Endothelial cell of umbilical vein (primary cell): Measurements from ENCODE around the gene EPB41L2. TPM values are rescaled to one million over a fixed set of nuclear protein-coding genes. Genes with fewer than 3 reads are reported as not detected.
"Not testable (repeated sequence)": the region's sequence is repeated elsewhere in the genome, so short reads cannot be mapped to it uniquely, and the experiment has no call there.

Source experiments
- BruUV-seq: library from RNA; stranded (reverse); fragments of 400-500 nt; replicated peaks from 2 replicates; lab custom pipeline; 2021; lab: Mats Ljungman, UMichigan
- CTCF ChIA-PET: fragments of 300-600, 350-600 bp; sonication (Branson Sonifier 250); formaldehyde crosslinking; loops from one replicate; lab custom pipeline; 2021; ENCODE audit warnings: antibody characterized with exemption, inconsistent platforms; lab: Charles Lee
- POLR2A ChIA-PET: fragments of 300-600, 350-600 bp; sonication (Branson Sonifier 250); formaldehyde crosslinking; loops from one replicate; lab custom pipeline; 2021; ENCODE audit warnings: antibody characterized with exemption, inconsistent platforms; lab: Charles Lee
- DNase-seq: peaks from one replicate; pipeline ENCODE4 v3.0.0-alpha.2; 2011; ENCODE audit warnings: low read depth, low spot score
- FAIRE-seq: peaks from 2 replicates; lab custom pipeline; 2011; peaks lifted over from hg19 to GRCh38; lab: Jason Lieb, UNC
- H2AFZ ChIP-seq: 2 replicates; pipeline ENCODE4 v1.6.0; 2012; ENCODE audit warnings: low read depth, low read length, control low read depth, inconsistent platforms
- H3K27ac ChIP-seq: 2 replicates; pipeline ENCODE4 v1.5.1; 2011; ENCODE audit warnings: low read depth, mild to moderate bottlenecking, control low read depth, low read length, moderate library complexity; ENCODE audit not compliant: insufficient read depth
- H3K27me3 ChIP-seq, 2 experiments: 2 replicates each; pipeline versions ENCODE4 v1.6.0 to v1.6.1; 2011; ENCODE audit warnings: low read length in 2 of 2, mixed read lengths in 1 of 2; ENCODE audit not compliant: control insufficient read depth in 2 of 2, insufficient read depth in 2 of 2
- H3K36me3 ChIP-seq, 2 experiments: 2 replicates in 1 of 2; 3 replicates in 1 of 2; pipeline ENCODE4 v1.5.1; 2011; ENCODE audit warnings: low read length in 2 of 2, mild to moderate bottlenecking in 1 of 2, moderate library complexity in 1 of 2; ENCODE audit not compliant: control insufficient read depth in 2 of 2, insufficient read depth in 2 of 2; ENCODE audit errors: extremely low read depth in 1 of 2
- H3K4me1 ChIP-seq: 3 replicates; pipeline ENCODE4 v1.5.1; 2011; ENCODE audit warnings: mild to moderate bottlenecking, low read length; ENCODE audit not compliant: control insufficient read depth, insufficient read depth; ENCODE audit errors: extremely low read depth
- H3K4me2 ChIP-seq: 2 replicates; pipeline ENCODE4 v1.6.1; 2011; ENCODE audit warnings: low read length, control low read depth, mixed read lengths; ENCODE audit not compliant: insufficient read depth
- H3K4me3 ChIP-seq, 3 experiments: fragments of 200-600 bp in 1 of 3; sonication (generic), shearing (Covaris generic) in 1 of 3; replicated peaks in 1 of 3; 2 replicates each; pipeline ENCODE4 v1.5.1; 2011 to 2016; ENCODE audit warnings: control low read depth in 3 of 3, low read length in 3 of 3, mild to moderate bottlenecking in 2 of 3, inconsistent platforms in 1 of 3, low read depth in 1 of 3, moderate library complexity in 1 of 3; ENCODE audit not compliant: insufficient read depth in 1 of 3
- H3K79me2 ChIP-seq: 2 replicates; pipeline ENCODE4 v1.6.0; 2012; ENCODE audit warnings: low read length, inconsistent platforms; ENCODE audit not compliant: control insufficient read depth, insufficient read depth
- H3K9ac ChIP-seq: replicated peaks from 2 replicates; pipeline ENCODE3; 2011; ENCODE audit warnings: low read length, control low read depth; ENCODE audit not compliant: insufficient read depth; ENCODE audit errors: extremely low read depth
- H3K9me1 ChIP-seq: replicated peaks from 3 replicates; pipeline ENCODE4 v1.6.0; 2011; ENCODE audit warnings: mild to moderate bottlenecking, low read length; ENCODE audit not compliant: control insufficient read depth, insufficient read depth; ENCODE audit errors: extremely low read depth
- H3K9me3 ChIP-seq: replicated peaks from 2 replicates; pipeline ENCODE4 v1.5.1; 2012; ENCODE audit warnings: low read length, inconsistent platforms; ENCODE audit not compliant: control insufficient read depth, insufficient read depth
- H4K20me1 ChIP-seq: replicated peaks from 2 replicates; pipeline ENCODE3; 2011; ENCODE audit warnings: mild to moderate bottlenecking, low read length; ENCODE audit not compliant: control insufficient read depth, insufficient read depth; ENCODE audit errors: extremely low read depth
- EZH2 ChIP-seq: IDR thresholded peaks from 2 replicates; pipeline ENCODE4 v1.6.1; 2012; ENCODE audit warnings: borderline replicate concordance, low read depth, mild to moderate bottlenecking, moderate library complexity, low read length, inconsistent platforms; ENCODE audit not compliant: severe bottlenecking
- FOS ChIP-seq: IDR thresholded peaks from 2 replicates; pipeline ENCODE4 v1.6.1; 2011; ENCODE audit warnings: mild to moderate bottlenecking, low read length, moderate library complexity, borderline replicate concordance; ENCODE audit not compliant: insufficient read depth
- GATA2 ChIP-seq: IDR thresholded peaks from 2 replicates; pipeline ENCODE4 v1.7.0; 2011; ENCODE audit warnings: low read depth, mild to moderate bottlenecking, moderate library complexity, mixed read lengths, low read length; ENCODE audit not compliant: insufficient read length, insufficient read depth
- JUN ChIP-seq: IDR thresholded peaks from 2 replicates; pipeline ENCODE4 v1.6.1; 2011; ENCODE audit warnings: borderline replicate concordance, low read depth; ENCODE audit not compliant: insufficient read length, insufficient read depth
- MYC ChIP-seq: IDR thresholded peaks from one replicate; pipeline ENCODE4 v1.6.1; 2011; ENCODE audit warnings: mild to moderate bottlenecking, low read depth, low read length
- POLR2A ChIP-seq: IDR thresholded peaks from 2 replicates; pipeline ENCODE4 v1.6.1; 2012; ENCODE audit warnings: low read depth, mild to moderate bottlenecking, control low read depth, low read length
- POLR2AphosphoS5 ChIP-seq: IDR thresholded peaks from 2 replicates; pipeline ENCODE4 v1.6.1; 2012; ENCODE audit warnings: low read depth, mild to moderate bottlenecking, control low read depth, low read length, moderate library complexity; ENCODE audit not compliant: insufficient read depth
- dilution Hi-C: fragments of 300-500 bp; cut with MboI; formaldehyde crosslinking; loops from one replicate; pipeline ENCODE4 v1.15.0; 2019; ENCODE audit warnings: low sequenced_read_pairs; ENCODE audit not compliant: extremely low pct_ligation_motif_present
- intact Hi-C: fragments of 100-400 bp; cut with micrococcal nuclease; formaldehyde crosslinking; loops from one replicate; pipeline ENCODE4 v1.10.0; 2022
- polyA plus RNA-seq, 4 experiments: library from polyadenylated mRNA; depleted of rRNA in 3 of 4; stranded (reverse) in 3 of 4; unstranded in 1 of 4; fragments of >200 nt; gene quantifications; 2 replicates each; pipeline versions ENCODE4 v1.2.1 to v1.2.3, GENCODE V29; 2011 to 2012; ENCODE audit warnings: missing spikeins in 1 of 4
- total RNA-seq: library from RNA; stranded (reverse); gene quantifications from 2 replicates; pipeline ENCODE4 v1.2.3, GENCODE V29; 2021
- TF ChIP-seq, protein P1 (sequence below): IDR thresholded peaks from 2 replicates; pipeline ENCODE4 v1.6.1; 2011; ENCODE audit not compliant: insufficient read depth, insufficient read length
- TF ChIP-seq, protein P2 (sequence below), 2 donors: IDR thresholded peaks; 1 replicate in 1 of 2; 2 replicates in 1 of 2; pipeline ENCODE4 v1.5.1; 2011; ENCODE audit warnings: low read length in 2 of 2, mild to moderate bottlenecking in 2 of 2, moderate library complexity in 2 of 2, control low read depth in 1 of 2, inconsistent platforms in 1 of 2, low read depth in 1 of 2; ENCODE audit not compliant: insufficient read depth in 1 of 2; ENCODE audit errors: extremely low read depth in 1 of 2

EPB41L2 gene
- total and polyA plus RNA-seq, 2 donors (not counting 3 experiments of a cell fraction or from before 2014, with no cell fraction given): 26.5 to 87.7 TPM

DNA sequence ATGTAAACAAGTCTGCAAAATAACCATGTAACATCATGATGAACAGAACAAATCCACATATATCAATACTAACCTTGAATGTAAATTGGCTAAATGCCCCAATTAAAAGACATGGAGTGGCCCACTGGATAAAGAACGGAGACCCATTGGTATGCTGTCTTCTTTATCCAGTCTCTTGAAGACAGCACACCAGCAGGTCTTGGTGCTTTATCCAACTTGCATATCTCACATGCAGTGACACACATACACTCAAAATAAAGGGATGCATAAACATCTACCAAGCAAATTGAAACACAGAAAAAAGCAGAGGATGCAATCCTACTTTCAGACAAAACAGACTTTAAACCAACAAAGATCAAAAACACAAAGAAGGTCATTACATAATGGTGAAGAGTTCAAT lies 30.3 kb upstream of the EPB41L2 start:
- dilution Hi-C loops: no loop called here
- no TSS peak for BruUV-seq
- FAIRE-seq: no peak

GRCh38 chr6:131091944-131092343 lies 28.9 kb upstream of the EPB41L2 start:
- BruUV-seq, H3K36me3 ChIP-seq, H2AFZ ChIP-seq, FAIRE-seq, dilution Hi-C loops, DNase-seq, H3K27ac ChIP-seq, POLR2A ChIA-PET, H3K9me1 ChIP-seq, H3K9me3 ChIP-seq, intact Hi-C loops, H3K9ac ChIP-seq, H3K4me2 ChIP-seq, H3K4me3 ChIP-seq, H4K20me1 ChIP-seq, H3K79me2 ChIP-seq, H3K27me3 ChIP-seq, H3K4me1 ChIP-seq: not testable (repeated sequence)
- CTCF ChIA-PET: interaction anchor here (0.7 kb wide), 1 partner anchor 15 kb away, joined by 3 read pairs; no protein-coding TSS in a partner anchor

More for the DNA sequence above, 30.3 kb upstream of the EPB41L2 start:
- Histone ChIP-seq H3K9me3 (no peaks in the 10 kb centered on the region), H3K4me1 (no peaks in the 10 kb centered on the region), H4K20me1 (no peaks in the 10 kb centered on the region), H3K9ac (no peak overlapping the region), H2AFZ (no peak overlapping the region), H3K9me1 (no peaks in the 10 kb centered on the region), H3K79me2 (no peaks in the 10 kb centered on the region), H3K4me3 (no peak overlapping the region), H3K27ac (no peak overlapping the region), H3K36me3 (no peaks in the 10 kb centered on the region), H3K4me2 (no peak overlapping the region), H3K27me3 (no peaks in the 10 kb centered on the region)
- DNase-seq: no peak
- ChIA-PET POLR2A (no interaction called here), CTCF (no interaction called here)
- intact Hi-C loops: no loop called here
- TF ChIP-seq, protein P1, sequence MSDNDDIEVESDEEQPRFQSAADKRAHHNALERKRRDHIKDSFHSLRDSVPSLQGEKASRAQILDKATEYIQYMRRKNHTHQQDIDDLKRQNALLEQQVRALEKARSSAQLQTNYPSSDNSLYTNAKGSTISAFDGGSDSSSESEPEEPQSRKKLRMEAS: no peak
- no peak for TF ChIP-seq MYC
- no peak for TF ChIP-seq GATA2
- no peak for TF ChIP-seq FOS
- TF ChIP-seq POLR2A: no peak
- TF ChIP-seq POLR2AphosphoS5: no peak
- TF ChIP-seq EZH2: no peak
- TF ChIP-seq JUN: no peak
- TF ChIP-seq, protein P2, sequence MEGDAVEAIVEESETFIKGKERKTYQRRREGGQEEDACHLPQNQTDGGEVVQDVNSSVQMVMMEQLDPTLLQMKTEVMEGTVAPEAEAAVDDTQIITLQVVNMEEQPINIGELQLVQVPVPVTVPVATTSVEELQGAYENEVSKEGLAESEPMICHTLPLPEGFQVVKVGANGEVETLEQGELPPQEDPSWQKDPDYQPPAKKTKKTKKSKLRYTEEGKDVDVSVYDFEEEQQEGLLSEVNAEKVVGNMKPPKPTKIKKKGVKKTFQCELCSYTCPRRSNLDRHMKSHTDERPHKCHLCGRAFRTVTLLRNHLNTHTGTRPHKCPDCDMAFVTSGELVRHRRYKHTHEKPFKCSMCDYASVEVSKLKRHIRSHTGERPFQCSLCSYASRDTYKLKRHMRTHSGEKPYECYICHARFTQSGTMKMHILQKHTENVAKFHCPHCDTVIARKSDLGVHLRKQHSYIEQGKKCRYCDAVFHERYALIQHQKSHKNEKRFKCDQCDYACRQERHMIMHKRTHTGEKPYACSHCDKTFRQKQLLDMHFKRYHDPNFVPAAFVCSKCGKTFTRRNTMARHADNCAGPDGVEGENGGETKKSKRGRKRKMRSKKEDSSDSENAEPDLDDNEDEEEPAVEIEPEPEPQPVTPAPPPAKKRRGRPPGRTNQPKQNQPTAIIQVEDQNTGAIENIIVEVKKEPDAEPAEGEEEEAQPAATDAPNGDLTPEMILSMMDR (IDR thresholded peaks at IDR 0.05; ENCODE audit: extremely low read depth in 1 of 2, insufficient read depth in 1 of 2, low read depth in 1 of 2, low read length in 2 of 2): no peak

DNA sequence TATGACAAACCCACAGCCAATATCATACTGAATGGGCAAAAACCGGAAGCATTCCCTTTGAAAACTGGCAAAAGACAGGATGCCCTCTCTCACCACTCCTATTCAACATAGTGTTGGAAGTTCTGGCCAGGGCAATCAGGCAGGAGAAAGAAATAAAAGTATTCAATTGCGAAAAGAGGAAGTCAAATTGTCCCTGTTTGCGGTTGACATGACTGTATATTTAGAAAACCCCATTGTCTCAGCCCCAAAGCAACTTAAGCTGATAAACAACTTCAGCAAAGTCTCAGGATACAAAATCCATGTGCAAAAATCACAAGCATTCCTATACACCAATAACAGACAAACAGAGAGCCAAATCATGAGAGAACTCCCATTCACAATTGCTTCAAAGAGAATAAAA lies 27.3 kb upstream of the EPB41L2 start:
- FAIRE-seq, H3K4me2 ChIP-seq, POLR2A ChIA-PET, H3K4me1 ChIP-seq, H2AFZ ChIP-seq, H3K4me3 ChIP-seq, BruUV-seq, intact Hi-C loops, CTCF ChIA-PET, H3K36me3 ChIP-seq, H3K27ac ChIP-seq, dilution Hi-C loops, H3K9me3 ChIP-seq, H4K20me1 ChIP-seq, H3K9me1 ChIP-seq, H3K27me3 ChIP-seq, H3K79me2 ChIP-seq, DNase-seq, H3K9ac ChIP-seq: not testable (repeated sequence)
